Chondrocyte (in vitro differentiated cells): ENCODE measurements around the gene SLC25A42. TPM values are rescaled to one million over a fixed set of nuclear protein-coding genes. Genes with fewer than 3 reads are reported as not detected.
A peak's percentile ranks its signal among the peaks of the same experiment; 100 is the strongest.

ENCODE experiments used
- DNase-seq: peaks from one replicate; pipeline ENCODE4 v3.0.0; 2021; ENCODE audit warnings: mixed read lengths, low spot score
- H3K27ac Mint-ChIP-seq: one replicate; pipeline ENCODE4 v1.8.0; 2021; ENCODE audit warnings: mild to moderate bottlenecking, moderate library complexity, mixed read lengths; ENCODE audit not compliant: unreplicated experiment
- H3K27me3 Mint-ChIP-seq: 2 replicates; pipeline ENCODE4 v1.8.0; 2021; ENCODE audit warnings: low read depth, mixed read lengths
- H3K36me3 Mint-ChIP-seq: 2 replicates; pipeline ENCODE4 v1.8.0; 2021; ENCODE audit warnings: low read depth, mixed read lengths
- H3K4me1 Mint-ChIP-seq: 2 replicates; pipeline ENCODE4 v1.8.0; 2021; ENCODE audit warnings: low read depth, mild to moderate bottlenecking, mixed read lengths
- H3K4me3 Mint-ChIP-seq: one replicate; pipeline ENCODE4 v1.8.0; 2021; ENCODE audit warnings: mild to moderate bottlenecking, moderate library complexity, mixed read lengths; ENCODE audit not compliant: unreplicated experiment
- H3K9me3 Mint-ChIP-seq: 2 replicates; pipeline ENCODE4 v1.8.0; 2021; ENCODE audit warnings: low read depth, mixed read lengths
- total RNA-seq: library from RNA; stranded (reverse); gene quantifications from 3 replicates; pipeline ENCODE4 v1.2.1, GENCODE V29; 2021
- TF ChIP-seq, protein P1 (sequence below): fragments of 200-600 bp; sonication (generic); IDR thresholded peaks from 2 replicates; pipeline ENCODE4 v1.5.0; 2021; ENCODE audit warnings: antibody characterized with exemption, mild to moderate bottlenecking, moderate library complexity

Gene SLC25A42
- total RNA-seq, 1 donor from 2014 or later = 8.9 TPM

- peaks cover 16% of the 10 kb centered on the region for H3K4me1 Mint-ChIP-seq
- H3K4me3 Mint-ChIP-seq = no peak overlapping the region
- peaks cover 8% of the 10 kb centered on the region for H3K36me3 Mint-ChIP-seq
- peak overlapping the region; percentile 24 for H3K27ac Mint-ChIP-seq
- H3K27me3 Mint-ChIP-seq = no peaks in the 10 kb centered on the region
- no peaks in the 10 kb centered on the region for H3K9me3 Mint-ChIP-seq
- TF ChIP-seq, protein P1, sequence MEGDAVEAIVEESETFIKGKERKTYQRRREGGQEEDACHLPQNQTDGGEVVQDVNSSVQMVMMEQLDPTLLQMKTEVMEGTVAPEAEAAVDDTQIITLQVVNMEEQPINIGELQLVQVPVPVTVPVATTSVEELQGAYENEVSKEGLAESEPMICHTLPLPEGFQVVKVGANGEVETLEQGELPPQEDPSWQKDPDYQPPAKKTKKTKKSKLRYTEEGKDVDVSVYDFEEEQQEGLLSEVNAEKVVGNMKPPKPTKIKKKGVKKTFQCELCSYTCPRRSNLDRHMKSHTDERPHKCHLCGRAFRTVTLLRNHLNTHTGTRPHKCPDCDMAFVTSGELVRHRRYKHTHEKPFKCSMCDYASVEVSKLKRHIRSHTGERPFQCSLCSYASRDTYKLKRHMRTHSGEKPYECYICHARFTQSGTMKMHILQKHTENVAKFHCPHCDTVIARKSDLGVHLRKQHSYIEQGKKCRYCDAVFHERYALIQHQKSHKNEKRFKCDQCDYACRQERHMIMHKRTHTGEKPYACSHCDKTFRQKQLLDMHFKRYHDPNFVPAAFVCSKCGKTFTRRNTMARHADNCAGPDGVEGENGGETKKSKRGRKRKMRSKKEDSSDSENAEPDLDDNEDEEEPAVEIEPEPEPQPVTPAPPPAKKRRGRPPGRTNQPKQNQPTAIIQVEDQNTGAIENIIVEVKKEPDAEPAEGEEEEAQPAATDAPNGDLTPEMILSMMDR = no peak
- no peak for DNase-seq
Measured at GRCh38 chr19:19059018-19059836, 4.6 kb upstream of the SLC25A42 start.

DNA sequence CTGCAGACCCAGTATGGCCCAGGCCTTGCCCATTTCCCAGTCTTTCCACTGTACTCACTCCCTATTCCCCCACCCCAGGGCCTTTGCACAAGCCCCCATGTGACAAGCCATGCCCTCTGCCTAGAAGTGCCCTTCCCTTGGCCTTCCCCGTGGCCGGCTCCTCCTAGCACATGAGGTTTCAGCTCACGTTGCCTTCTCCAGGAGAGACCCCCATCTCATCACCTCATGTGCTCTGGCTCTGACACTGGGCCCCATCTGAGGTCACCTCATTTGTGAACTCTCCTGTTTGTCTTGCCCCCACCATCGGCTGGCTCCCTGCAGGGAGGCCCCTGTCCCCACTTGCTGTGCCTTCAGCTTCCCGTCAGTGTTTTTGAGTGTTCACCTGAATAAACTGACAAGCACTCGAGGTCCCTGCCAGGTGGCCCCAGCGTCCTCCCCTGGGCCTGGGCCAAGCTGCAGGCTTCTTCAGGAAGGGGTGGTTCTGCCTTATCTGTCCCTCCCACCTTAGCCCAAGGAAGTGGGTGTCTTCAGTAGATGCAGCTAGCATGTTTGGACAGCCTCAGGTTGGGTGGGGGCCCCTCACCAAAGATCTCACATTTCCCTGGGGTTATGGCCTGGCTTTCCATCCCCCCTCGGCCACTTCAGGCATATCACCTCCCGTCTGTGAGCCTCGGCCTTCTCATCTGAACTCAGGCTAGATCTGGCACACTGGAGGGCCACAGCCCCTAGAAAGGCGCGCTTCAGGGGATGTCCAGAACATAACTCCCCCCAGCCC is 3.8 kb upstream of the SLC25A42 start:
- H3K27ac Mint-ChIP-seq = peak overlapping the region; percentile 32
- no peaks in the 10 kb centered on the region for H3K27me3 Mint-ChIP-seq
- no peak overlapping the region for H3K4me3 Mint-ChIP-seq
- TF ChIP-seq, protein P1 = no peak
- no peaks in the 10 kb centered on the region for H3K9me3 Mint-ChIP-seq
- H3K4me1 Mint-ChIP-seq = peaks cover 24% of the 10 kb centered on the region
- peaks cover 7% of the 10 kb centered on the region for H3K36me3 Mint-ChIP-seq
- DNase-seq = no peak

- H3K9me3 Mint-ChIP-seq = no peaks in the 10 kb centered on the region
- H3K4me3 Mint-ChIP-seq = no peak overlapping the region
- H3K36me3 Mint-ChIP-seq = peaks cover 2% of the 10 kb centered on the region
- H3K27ac Mint-ChIP-seq = no peak overlapping the region
- no peaks in the 10 kb centered on the region for H3K27me3 Mint-ChIP-seq
- peaks cover 28% of the 10 kb centered on the region for H3K4me1 Mint-ChIP-seq
- DNase-seq = no peak
- TF ChIP-seq, protein P1 = no peak
Measured at GRCh38 chr19:19061506-19061905, 2.3 kb upstream of the SLC25A42 start.

DNA sequence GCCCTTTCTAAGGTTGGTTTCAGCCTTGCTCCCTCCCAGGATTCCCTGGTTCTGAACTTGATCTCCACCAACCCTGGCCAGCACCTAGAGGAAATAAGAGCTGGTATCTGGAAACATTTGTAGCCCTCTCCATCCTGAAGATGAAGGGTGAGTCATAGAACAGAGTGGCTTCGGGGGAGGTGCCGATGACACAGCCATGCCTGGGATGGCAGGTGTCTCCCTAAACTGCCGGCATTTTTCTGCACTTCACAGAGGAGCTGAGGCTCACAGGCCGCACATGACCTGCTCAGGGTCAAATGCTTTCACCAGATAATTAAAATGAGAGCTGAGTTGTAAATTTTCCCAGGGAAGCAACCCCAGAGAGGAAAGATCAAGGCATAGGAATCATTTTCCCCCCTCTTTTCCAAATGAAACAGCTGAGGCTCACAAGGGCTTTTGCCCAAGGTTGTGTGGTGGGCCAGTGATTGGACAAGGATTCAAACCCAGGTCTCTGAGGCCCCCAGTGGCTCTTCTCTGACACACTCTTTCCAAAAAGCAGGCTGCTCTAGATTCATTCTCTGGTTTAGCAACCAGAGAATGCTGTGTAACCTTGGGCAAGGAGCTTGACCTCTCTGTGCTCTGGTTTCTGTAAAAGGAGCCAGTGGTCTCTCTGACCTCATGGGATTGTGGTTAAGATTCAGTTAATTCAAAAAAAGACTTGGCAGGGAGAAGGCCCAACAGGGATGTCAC is 1.2 kb upstream of the SLC25A42 start:
- Mint-ChIP-seq H3K27me3 (no peaks in the 10 kb centered on the region), H3K9me3 (no peaks in the 10 kb centered on the region), H3K4me3 (peak overlapping the region; percentile 77), H3K4me1 (peaks cover 28% of the 10 kb centered on the region), H3K27ac (peak overlapping the region; percentile 79), H3K36me3 (peaks cover 2% of the 10 kb centered on the region)
- DNase-seq = no peak
- TF ChIP-seq, protein P1 = no peak
